ENCODE measurements around the gene TOM1.

Gene TOM1

GRCh38 chr22:35299673-35300499 is at the start of gene TOM1:
TOM1 (plus strand) TSS chr22:35299894; CDS start chr22:35299929, 35 bp downstream.
- peak; percentile 80 for DNase-seq

GRCh38 chr22:35250156-35250555 is 49.5 kb upstream of the TOM1 start:
- no peak for DNase-seq

- DNase-seq, result no peak
Observed at GRCh38 chr22:35253946-35254345, 45.7 kb upstream of the TOM1 start.

- DNase-seq, result no peak
Observed at GRCh38 chr22:35257002-35257320, 42.7 kb upstream of the TOM1 start.

- peak; percentile 41 for DNase-seq
Observed at GRCh38 chr22:35257321-35258190, 42.1 kb upstream of the TOM1 start, which contains the start of gene HMGXB4. HMGXB4 (plus strand) TSS chr22:35257493; CDS start chr22:35262391, 4,898 bp downstream.

- no peak for DNase-seq
Observed at GRCh38 chr22:35258191-35258988, 41.3 kb upstream of the TOM1 start.

- DNase-seq, result no peak
Observed at GRCh38 chr22:35264986-35265385, 34.7 kb upstream of the TOM1 start.

- no peak for DNase-seq
Observed at GRCh38 chr22:35266277-35266676, 33.4 kb upstream of the TOM1 start.

GRCh38 chr22:35269630-35270029 is 30.1 kb upstream of the TOM1 start:
- no peak for DNase-seq

- no peak for DNase-seq
Observed at GRCh38 chr22:35274154-35274871, 25.4 kb upstream of the TOM1 start.

GRCh38 chr22:35275580-35275979 is 24.1 kb upstream of the TOM1 start:
- DNase-seq, result no peak

- no peak for DNase-seq
Observed at GRCh38 chr22:35276019-35276418, 23.7 kb upstream of the TOM1 start.

- DNase-seq, result no peak
Observed at GRCh38 chr22:35288116-35288515, 11.6 kb upstream of the TOM1 start.

GRCh38 chr22:35292786-35293185 is 6.9 kb upstream of the TOM1 start:
- no peak for DNase-seq

- no peak for DNase-seq
Observed at GRCh38 chr22:35296051-35296450, 3.6 kb upstream of the TOM1 start.

GRCh38 chr22:35299217-35299672 is 449 bp upstream of the TOM1 start:
- DNase-seq, result no peak

- no peak for DNase-seq
Observed at GRCh38 chr22:35301372-35301874, 1.7 kb downstream of the TOM1 start.

- DNase-seq, result no peak
Observed at GRCh38 chr22:35303029-35303624, 3.4 kb downstream of the TOM1 start.

- no peak for DNase-seq
Observed at GRCh38 chr22:35305525-35306070, 5.9 kb downstream of the TOM1 start.

GRCh38 chr22:35306350-35306967 is 6.8 kb downstream of the TOM1 start:
- DNase-seq, result no peak

GRCh38 chr22:35307372-35307771 is 7.7 kb downstream of the TOM1 start:
- DNase-seq, result no peak

Data from NCI-H748 treated with DMSO at 0.1 percent for 48 hours (cell line).